ENCODE measurements around the gene LRRC61. TPM values are rescaled to one million over a fixed set of nuclear protein-coding genes. Genes with fewer than 3 reads are reported as not detected.
"Not testable (repeated sequence)": the region's sequence is repeated elsewhere in the genome, so short reads cannot be mapped to it uniquely, and the experiment has no call there.

The LRRC61 gene
- total RNA-seq, result 1 to 10 TPM; 9.7 to 9.8 TPM

DNA sequence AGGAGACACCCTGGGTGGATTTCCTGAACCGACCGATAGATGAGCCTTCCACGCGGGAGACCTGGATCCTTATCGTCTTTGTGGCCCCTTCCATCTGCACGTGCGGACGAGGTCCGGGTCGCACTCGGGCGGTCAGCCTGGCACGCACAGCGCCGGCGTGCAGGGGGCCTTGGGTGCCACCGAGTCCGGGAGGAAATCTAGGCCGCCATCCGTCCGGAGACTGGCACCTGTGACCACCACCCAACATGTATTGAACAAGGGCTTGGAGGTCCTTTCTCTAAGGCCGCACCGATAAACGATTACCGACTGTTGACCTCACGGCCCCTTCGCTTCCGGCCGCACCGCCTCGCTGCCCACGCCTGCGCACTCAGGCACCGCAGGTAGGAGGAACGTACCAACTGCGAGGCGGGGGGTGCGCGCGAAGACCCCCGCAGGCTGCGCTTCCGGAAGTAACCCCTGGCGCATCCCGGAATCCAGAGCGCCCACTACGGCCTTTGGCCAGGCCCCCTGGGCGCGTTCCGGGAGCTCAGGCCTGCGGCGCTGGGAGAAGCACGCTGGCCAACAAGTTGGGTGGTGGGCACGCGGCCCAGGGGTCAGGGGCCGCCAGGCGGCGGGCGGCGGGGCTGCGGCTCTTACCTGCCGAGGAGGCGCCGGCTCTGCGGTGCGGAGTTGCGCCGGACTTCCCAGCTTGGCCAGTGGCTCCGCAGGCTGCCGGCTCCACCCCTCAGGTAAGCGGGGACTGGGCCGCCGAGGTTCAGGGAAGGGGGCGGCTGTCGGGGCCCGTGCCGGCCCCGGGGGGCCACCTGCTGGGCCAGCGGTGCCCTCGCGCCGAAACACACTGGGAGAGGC is at the start of gene LRRC61, which contains the start of gene ACTR3C:
LRRC61 (plus strand) TSS at position 523 of the 849 bp plus-strand sequence. CDS start 13,507 bp downstream, outside the sequence.
ACTR3C (minus strand) TSS at position 713 of the 849 bp plus-strand sequence. CDS start 28,249 bp downstream, outside the sequence.
- peak within 1 kb of the TSS; percentile 60 to 68 for H3K4me3 ChIP-seq
- H3K36me3 ChIP-seq, result no peaks in the 10 kb centered on the region
- TF ChIP-seq, protein P1, sequence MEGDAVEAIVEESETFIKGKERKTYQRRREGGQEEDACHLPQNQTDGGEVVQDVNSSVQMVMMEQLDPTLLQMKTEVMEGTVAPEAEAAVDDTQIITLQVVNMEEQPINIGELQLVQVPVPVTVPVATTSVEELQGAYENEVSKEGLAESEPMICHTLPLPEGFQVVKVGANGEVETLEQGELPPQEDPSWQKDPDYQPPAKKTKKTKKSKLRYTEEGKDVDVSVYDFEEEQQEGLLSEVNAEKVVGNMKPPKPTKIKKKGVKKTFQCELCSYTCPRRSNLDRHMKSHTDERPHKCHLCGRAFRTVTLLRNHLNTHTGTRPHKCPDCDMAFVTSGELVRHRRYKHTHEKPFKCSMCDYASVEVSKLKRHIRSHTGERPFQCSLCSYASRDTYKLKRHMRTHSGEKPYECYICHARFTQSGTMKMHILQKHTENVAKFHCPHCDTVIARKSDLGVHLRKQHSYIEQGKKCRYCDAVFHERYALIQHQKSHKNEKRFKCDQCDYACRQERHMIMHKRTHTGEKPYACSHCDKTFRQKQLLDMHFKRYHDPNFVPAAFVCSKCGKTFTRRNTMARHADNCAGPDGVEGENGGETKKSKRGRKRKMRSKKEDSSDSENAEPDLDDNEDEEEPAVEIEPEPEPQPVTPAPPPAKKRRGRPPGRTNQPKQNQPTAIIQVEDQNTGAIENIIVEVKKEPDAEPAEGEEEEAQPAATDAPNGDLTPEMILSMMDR (IDR thresholded peaks at IDR 0.05), result no peak
- H3K9me3 ChIP-seq, result no peaks in the 10 kb centered on the region
- H3K27ac ChIP-seq, result peak within 1 kb of the TSS; percentile 70
- no peak for DNase-seq (ENCODE audit: low spot score)
- H3K4me1 ChIP-seq, result peaks cover 0 to 25% of the 10 kb centered on the region in 2 donors
- no peaks in the 10 kb centered on the region for H3K27me3 ChIP-seq

GRCh38 chr7:150276132-150276695 is 46.9 kb upstream of the LRRC61 start:
- H3K27ac ChIP-seq; DNase-seq (ENCODE audit: low spot score); H3K4me1 ChIP-seq; H3K36me3 ChIP-seq; H3K9me3 ChIP-seq; H3K27me3 ChIP-seq; H3K4me3 ChIP-seq: not testable (repeated sequence)
- TF ChIP-seq, protein P1 (IDR thresholded peaks at IDR 0.05), result peak; percentile 77 to 81

- H3K9me3 ChIP-seq; H3K27ac ChIP-seq; H3K4me1 ChIP-seq; DNase-seq (ENCODE audit: low spot score); H3K36me3 ChIP-seq; H3K4me3 ChIP-seq; H3K27me3 ChIP-seq: not testable (repeated sequence)
Measured at GRCh38 chr7:150278383-150278782, 44.8 kb upstream of the LRRC61 start.

- not testable (repeated sequence) for H3K27ac ChIP-seq; H3K4me3 ChIP-seq; H3K27me3 ChIP-seq; H3K4me1 ChIP-seq; H3K36me3 ChIP-seq; DNase-seq (ENCODE audit: low spot score); H3K9me3 ChIP-seq
Measured at GRCh38 chr7:150281681-150282403, 41.3 kb upstream of the LRRC61 start.

DNA sequence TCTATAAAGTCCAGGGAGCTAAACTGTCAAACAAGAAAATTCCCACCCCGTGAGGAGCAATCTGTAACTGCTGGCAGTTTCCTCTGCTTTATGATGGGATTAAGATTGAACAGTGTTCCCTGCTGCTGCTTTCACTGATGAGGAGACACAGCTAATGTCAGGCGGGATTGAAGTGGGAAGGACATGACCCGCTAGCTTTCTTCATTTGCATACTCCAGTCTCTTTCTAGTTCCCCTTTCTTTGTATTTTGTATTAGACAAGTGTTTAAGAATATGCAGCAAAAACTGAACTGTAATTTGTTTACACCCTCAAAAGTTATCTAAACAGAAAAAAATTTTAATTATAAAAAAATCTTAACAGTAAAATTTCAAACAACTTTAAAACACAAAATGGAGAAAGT is 40.0 kb upstream of the LRRC61 start:
- H3K27me3 ChIP-seq; H3K36me3 ChIP-seq; H3K4me1 ChIP-seq; H3K27ac ChIP-seq; H3K9me3 ChIP-seq; DNase-seq (ENCODE audit: low spot score); H3K4me3 ChIP-seq: not testable (repeated sequence)

DNA sequence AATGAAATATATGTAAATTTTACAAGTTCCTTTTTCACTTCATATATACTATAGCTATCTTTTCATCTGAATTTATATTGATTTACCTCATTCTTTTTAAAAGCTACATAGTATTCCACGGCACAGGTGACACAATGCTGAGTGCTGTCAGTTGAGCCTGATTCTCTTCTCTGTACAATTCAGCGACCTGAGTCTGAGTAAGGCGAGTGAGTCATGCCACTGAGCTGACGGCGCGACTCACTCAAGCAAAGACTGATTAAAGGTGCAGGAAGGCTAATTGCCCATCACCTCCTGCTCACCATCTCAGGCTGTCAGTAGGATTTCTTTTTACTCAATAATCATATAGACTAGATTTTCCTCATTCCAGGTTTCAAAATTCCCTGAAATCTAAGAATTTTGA is 39.5 kb upstream of the LRRC61 start:
- H3K4me3 ChIP-seq; H3K9me3 ChIP-seq; H3K4me1 ChIP-seq; H3K27me3 ChIP-seq; H3K36me3 ChIP-seq; DNase-seq (ENCODE audit: low spot score); H3K27ac ChIP-seq: not testable (repeated sequence)

GRCh38 chr7:150285849-150286754 is 37.1 kb upstream of the LRRC61 start:
- not testable (repeated sequence) for H3K36me3 ChIP-seq, H3K4me3 ChIP-seq
- TF ChIP-seq, protein P1 (IDR thresholded peaks at IDR 0.05), result peak; percentile 26 to 66

DNA sequence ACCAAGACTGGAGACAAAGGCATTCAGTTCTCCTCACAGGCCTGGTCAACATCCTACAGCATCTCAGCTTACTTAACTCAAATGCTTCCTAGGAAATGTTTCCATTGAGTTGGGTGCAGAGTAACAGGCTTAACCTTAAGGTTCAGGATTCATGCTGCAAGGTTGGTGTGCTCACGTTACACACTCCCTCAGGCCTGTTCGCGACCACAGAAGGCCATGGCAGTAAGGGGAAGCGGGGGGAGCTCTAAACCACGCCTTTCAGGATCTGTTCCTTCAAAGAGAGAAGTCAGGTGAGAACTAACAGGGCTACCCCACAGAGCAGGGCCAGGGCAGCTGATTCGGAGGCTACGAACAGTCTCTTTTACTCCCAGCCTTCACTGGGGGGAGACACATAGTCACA is 35.3 kb upstream of the LRRC61 start:
- H3K9me3 ChIP-seq; H3K27me3 ChIP-seq; H3K27ac ChIP-seq; DNase-seq (ENCODE audit: low spot score); H3K4me3 ChIP-seq; H3K4me1 ChIP-seq; H3K36me3 ChIP-seq: not testable (repeated sequence)

More at GRCh38 chr7:150285849-150286754, 37.1 kb upstream of the LRRC61 start:
- H3K27me3 ChIP-seq; H3K4me1 ChIP-seq; H3K9me3 ChIP-seq; DNase-seq (ENCODE audit: low spot score); H3K27ac ChIP-seq: not testable (repeated sequence)

DNA sequence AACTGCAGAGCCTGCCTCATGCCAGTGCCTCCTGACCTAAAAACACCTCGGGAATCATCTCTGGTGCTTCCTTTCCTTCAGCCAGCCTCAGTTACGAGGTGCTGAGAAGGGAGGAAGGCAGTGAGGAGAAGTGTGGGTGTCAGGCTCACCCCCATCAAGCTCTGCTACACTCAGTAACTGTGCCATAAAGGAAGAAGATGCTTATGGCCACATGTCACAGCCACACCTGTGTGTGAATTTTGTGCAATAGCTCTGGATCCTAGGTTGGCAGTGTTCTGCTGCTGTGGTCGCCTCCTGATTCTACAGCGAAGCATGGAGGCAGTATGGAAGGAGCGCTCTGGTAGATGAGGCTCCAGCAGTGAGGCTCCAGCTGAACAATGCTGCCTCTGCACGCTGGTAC is 34.3 kb upstream of the LRRC61 start:
- not testable (repeated sequence) for H3K9me3 ChIP-seq; H3K27me3 ChIP-seq; DNase-seq (ENCODE audit: low spot score); H3K27ac ChIP-seq; H3K36me3 ChIP-seq; H3K4me3 ChIP-seq; H3K4me1 ChIP-seq

- H3K36me3 ChIP-seq; H3K27ac ChIP-seq; DNase-seq (ENCODE audit: low spot score); H3K27me3 ChIP-seq; H3K9me3 ChIP-seq; H3K4me1 ChIP-seq; H3K4me3 ChIP-seq: not testable (repeated sequence)
Measured at GRCh38 chr7:150290317-150290716, 32.8 kb upstream of the LRRC61 start.

All from right atrium auricular region (tissue), 2 donors.